ENCODE measurements around the gene C4BPB. TPM values are rescaled to one million over a fixed set of nuclear protein-coding genes. Genes with fewer than 3 reads are reported as not detected.

Gene C4BPB
- total and polyA plus RNA-seq, 2 of the 8 experiments (the other 6 are each of a cell fraction or from before 2014, with no cell fraction given) = not detected

- TF ChIP-seq, protein P1, sequence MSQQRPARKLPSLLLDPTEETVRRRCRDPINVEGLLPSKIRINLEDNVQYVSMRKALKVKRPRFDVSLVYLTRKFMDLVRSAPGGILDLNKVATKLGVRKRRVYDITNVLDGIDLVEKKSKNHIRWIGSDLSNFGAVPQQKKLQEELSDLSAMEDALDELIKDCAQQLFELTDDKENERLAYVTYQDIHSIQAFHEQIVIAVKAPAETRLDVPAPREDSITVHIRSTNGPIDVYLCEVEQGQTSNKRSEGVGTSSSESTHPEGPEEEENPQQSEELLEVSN (IDR thresholded peaks at IDR 0.05) = no peak
- TF ChIP-seq EP300 (IDR thresholded peaks at IDR 0.05; ENCODE audit: borderline replicate concordance in 1 of 2, low read depth in 2 of 2, low read length in 2 of 2) = no peak
- no peak for TF ChIP-seq KDM5A (IDR thresholded peaks at IDR 0.05; ENCODE audit: low read length)
Observed at GRCh38 chr1:207069061-207069460, 19.6 kb upstream of the C4BPB start (continued).

All from H1 (cell line).